ENCODE data around the gene TMEM60. TPM values are rescaled to one million over a fixed set of nuclear protein-coding genes. Genes with fewer than 3 reads are reported as not detected.

The TMEM60 gene
- total RNA-seq, 2 donors from 2014 or later = 9.6 TPM; not detected in 1

DNA sequence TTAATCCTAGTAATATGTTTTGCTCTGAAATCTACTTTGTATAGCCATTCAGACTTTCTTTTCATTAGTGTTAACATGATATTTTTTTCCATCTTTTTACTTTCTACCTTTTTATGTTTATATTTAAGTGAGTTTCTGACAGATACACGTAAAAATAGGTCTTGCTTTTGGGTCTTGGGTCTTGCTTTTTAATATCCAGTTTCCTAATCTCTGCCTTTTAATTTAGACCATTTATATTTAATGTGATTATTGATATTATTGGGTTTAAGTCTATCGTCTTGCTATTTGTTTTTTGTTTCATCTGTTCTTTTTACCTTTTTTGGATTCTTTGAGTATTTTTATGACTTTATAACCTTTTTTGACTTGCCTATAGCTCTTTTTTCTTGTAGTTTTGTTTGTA lies 8.2 kb upstream of the TMEM60 start:
- H3K4me1 ChIP-seq = no peaks in the 10 kb centered on the region
- DNase-seq (no peak), ATAC-seq (no peak)
- H3K9me3 ChIP-seq = no peaks in the 10 kb centered on the region
- no peaks in the 10 kb centered on the region for H3K27me3 ChIP-seq
- TF ChIP-seq CTCF (IDR thresholded peaks at IDR 0.05) (no peak), POLR2A (IDR thresholded peaks at IDR 0.05) (no peak)
- no peak overlapping the region for H3K4me3 ChIP-seq
- H3K27ac ChIP-seq = no peak overlapping the region
- no peaks in the 10 kb centered on the region for H3K36me3 ChIP-seq (replicated peaks in 1 of 2; ENCODE audit: insufficient read depth in 1 of 2, low read depth in 2 of 2)
- intact Hi-C loops (cut with DNase I) = no loop called here
- WGBS, 2 donors = 95 to 98% methylated on average over 2 of the region's 2 CpGs

DNA sequence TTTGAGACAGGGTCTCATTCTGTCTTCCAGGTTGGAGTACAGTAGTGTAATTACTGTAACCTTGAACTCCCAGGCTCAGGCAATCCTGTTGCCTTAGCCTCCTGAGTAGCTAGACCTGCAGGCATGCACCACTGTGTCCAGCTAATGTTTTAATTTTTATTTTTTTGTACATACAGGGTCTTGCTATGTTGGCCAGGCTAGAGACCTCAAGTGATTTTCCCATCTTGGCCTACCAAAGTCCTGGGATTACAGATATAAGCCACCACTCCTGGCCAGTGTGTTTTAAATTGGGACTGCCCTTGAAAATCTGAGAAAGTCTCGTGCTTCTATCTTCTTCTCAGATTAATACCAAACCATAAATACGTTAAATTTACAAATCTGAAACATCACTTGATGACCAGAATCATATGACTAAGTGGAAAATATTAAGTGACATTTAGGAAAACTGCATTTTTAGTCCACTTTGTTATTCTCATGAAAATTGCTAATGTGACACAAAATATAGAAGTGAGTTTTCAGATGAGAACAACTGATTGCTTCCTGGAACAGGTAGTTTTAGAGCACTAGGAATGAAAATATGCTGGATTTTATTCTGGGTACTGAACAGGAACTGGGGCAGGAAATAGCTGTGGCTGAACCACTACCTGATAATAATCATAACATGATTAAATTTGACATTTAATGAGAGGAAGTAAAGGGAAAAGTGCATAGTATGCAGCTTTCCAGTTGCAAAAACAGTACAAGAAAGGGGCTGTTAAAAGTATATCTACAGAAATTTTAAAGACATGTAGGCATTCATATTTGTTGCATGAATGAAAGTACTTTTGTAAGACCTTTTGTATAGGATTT lies 4.5 kb upstream of the TMEM60 start:
- 42 to 45% methylated on average over 2 of the region's 2 CpGs for WGBS, 2 donors
- TF ChIP-seq CTCF (IDR thresholded peaks at IDR 0.05) (no peak), POLR2A (IDR thresholded peaks at IDR 0.05) (no peak)

DNA sequence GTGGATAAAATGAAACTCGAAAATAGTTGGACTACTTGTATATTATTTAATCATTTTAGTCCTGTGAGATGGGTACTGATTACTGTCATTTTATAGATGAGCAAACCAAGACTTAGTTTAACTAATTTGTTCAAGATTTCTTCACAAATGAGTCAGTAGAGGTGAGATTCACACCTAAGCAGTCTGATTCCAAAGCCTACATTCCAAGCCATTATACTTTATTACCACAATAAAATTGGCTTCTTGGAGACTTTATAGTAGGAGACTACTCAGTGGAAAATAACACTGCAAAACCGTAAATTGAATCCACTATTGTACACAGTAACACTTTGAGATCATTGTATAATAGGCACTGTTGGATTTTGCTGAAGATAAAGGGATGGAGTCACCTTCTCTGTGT lies 2.5 kb upstream of the TMEM60 start:
- TF ChIP-seq POLR2A (IDR thresholded peaks at IDR 0.05) (no peak), CTCF (IDR thresholded peaks at IDR 0.05) (no peak)
- no peaks in the 10 kb centered on the region for H3K9me3 ChIP-seq
- H3K4me3 ChIP-seq = no peak overlapping the region
- no peaks in the 10 kb centered on the region for H3K27me3 ChIP-seq
- ATAC-seq (no peak), DNase-seq (no peak)
- intact Hi-C loops (cut with DNase I) = no loop called here
- no peaks in the 10 kb centered on the region for H3K36me3 ChIP-seq (replicated peaks in 1 of 2; ENCODE audit: insufficient read depth in 1 of 2, low read depth in 2 of 2)
- peaks cover 19% of the 10 kb centered on the region for H3K4me1 ChIP-seq
- 82 to 83% methylated on average over 2 of the region's 2 CpGs for WGBS, 2 donors
- H3K27ac ChIP-seq = no peak overlapping the region

More for the DNA sequence above, 4.5 kb upstream of the TMEM60 start:
- ATAC-seq (no peak), DNase-seq (no peak)
- Histone ChIP-seq H3K27me3 (no peaks in the 10 kb centered on the region), H3K4me3 (no peak overlapping the region), H3K4me1 (peaks cover 7% of the 10 kb centered on the region), H3K36me3 (replicated peaks in 1 of 2; ENCODE audit: insufficient read depth in 1 of 2, low read depth in 2 of 2) (no peaks in the 10 kb centered on the region), H3K27ac (no peak overlapping the region), H3K9me3 (no peaks in the 10 kb centered on the region)
- intact Hi-C loops (cut with DNase I) = no loop called here

GRCh38 chr7:77800158-77800557 lies 1.9 kb upstream of the TMEM60 start:
- Histone ChIP-seq H3K27ac (no peak overlapping the region), H3K9me3 (no peaks in the 10 kb centered on the region), H3K4me3 (no peak overlapping the region), H3K36me3 (replicated peaks in 1 of 2; ENCODE audit: insufficient read depth in 1 of 2, low read depth in 2 of 2) (no peaks in the 10 kb centered on the region), H3K27me3 (no peaks in the 10 kb centered on the region), H3K4me1 (peaks cover 19% of the 10 kb centered on the region)
- TF ChIP-seq CTCF (IDR thresholded peaks at IDR 0.05) (no peak), POLR2A (IDR thresholded peaks at IDR 0.05) (no peak)
- no peak for ATAC-seq
- WGBS, 2 donors = 35 to 45% methylated on average over 4 of the region's 4 CpGs
- no peak for DNase-seq
- intact Hi-C loops (cut with DNase I) = no loop called here

Measured in body of pancreas (tissue), 4 donors.